Testis (tissue), 3 donors: ENCODE data around the gene GRIP1. TPM values are rescaled to one million over a fixed set of nuclear protein-coding genes. Genes with fewer than 3 reads are reported as not detected.

Experiments
- DNase-seq: peaks from one replicate; pipeline ENCODE4 v3.0.0-alpha.2; 2019
- H3K27ac ChIP-seq, 2 donors: fragments of 200-600 bp; sonication (generic); one replicate each; pipeline ENCODE4 v1.5.1; 2019
- H3K27me3 ChIP-seq: fragments of 200-600 bp; sonication (generic); one replicate; pipeline ENCODE4 v1.5.1; 2019
- H3K36me3 ChIP-seq: fragments of 200-600 bp; sonication (generic); one replicate; pipeline ENCODE4 v1.5.1; 2017; ENCODE audit warnings: low read depth; ENCODE audit errors: missing control alignments
- H3K4me1 ChIP-seq: fragments of 200-600 bp; sonication (generic); one replicate; pipeline ENCODE4 v1.5.1; 2019
- H3K4me3 ChIP-seq, 2 donors: fragments of 200-600 bp; sonication (generic); one replicate each; pipeline ENCODE4 v1.5.1; 2017 to 2019
- H3K9me3 ChIP-seq: fragments of 200-600 bp; sonication (generic); one replicate; pipeline ENCODE4 v1.5.1; 2017
- CTCF ChIP-seq, 3 experiments: fragments of 450-650 bp in 2 of 3; fragments of 200-600 bp in 1 of 3; sonication (generic) in 1 of 3; IDR thresholded peaks; one replicate each; pipeline ENCODE4 v1.5.1; 2016 to 2019; ENCODE audit warnings: antibody characterized with exemption in 3 of 3, mild to moderate bottlenecking in 2 of 3, moderate library complexity in 1 of 3
- POLR2A ChIP-seq: fragments of 450-650 bp; IDR thresholded peaks from one replicate; pipeline ENCODE4 v1.6.1; 2017; ENCODE audit warnings: antibody characterized with exemption, mild to moderate bottlenecking, moderate library complexity
- WGBS, 2 donors: methylation state at CpG; one replicate each; pipeline ENCODE4 v1.1.5; 2018; 5-methylcytosine and 5-hydroxymethylcytosine counted together
- intact Hi-C: fragments of 100-400 bp; cut with DNase I; formaldehyde crosslinking; loops from one replicate; pipeline ENCODE4 v1.15.1; 2023; ENCODE audit warnings: low total_unique reads
- polyA plus RNA-seq: library from polyadenylated mRNA; stranded (reverse); fragments of 350-450 nt; fragmentation: Illumina TruSeq; extraction: RNeasy Lipid Tissue Mini Kit (QIAGEN cat#74804); gene quantifications from one replicate; pipeline ENCODE4 v1.2.3, GENCODE V29; 2014; ENCODE audit warnings: low read depth, low replicate concordance; ENCODE audit not compliant: insufficient read depth
- total RNA-seq, 2 donors: library from RNA; depleted of rRNA; stranded (reverse); fragments of >200 nt; gene quantifications; one replicate each; pipeline ENCODE4 v1.2.3, GENCODE V29; 2016

Gene GRIP1
- total and polyA plus RNA-seq, 3 donors from 2014 or later = 12.0 to 14.0 (median 12.9) TPM

- Histone ChIP-seq H3K27ac (no peak overlapping the region), H3K4me3 (no peak overlapping the region), H3K4me1 (no peaks in the 10 kb centered on the region), H3K9me3 (no peaks in the 10 kb centered on the region), H3K27me3 (no peaks in the 10 kb centered on the region), H3K36me3 (no peaks in the 10 kb centered on the region)
- intact Hi-C loops = no loop called here
- no peak for TF ChIP-seq POLR2A
- no peak for TF ChIP-seq CTCF (IDR thresholded peaks at IDR 0.05)
- DNase-seq = no peak
- 49 to 53% methylated on average over 2 of the region's 2 CpGs for WGBS, 2 donors
These were observed 222.3 kb downstream of the GRIP1 start for GRCh38 chr12:66456612-66457011.

GRCh38 chr12:66453844-66454243 is 225.0 kb downstream of the GRIP1 start:
- no peaks in the 10 kb centered on the region for H3K4me1 ChIP-seq
- H3K27ac ChIP-seq = no peak overlapping the region
- no peak for TF ChIP-seq CTCF (IDR thresholded peaks at IDR 0.05)
- TF ChIP-seq POLR2A = no peak
- H3K27me3 ChIP-seq = no peaks in the 10 kb centered on the region
- H3K9me3 ChIP-seq = no peaks in the 10 kb centered on the region
- no peaks in the 10 kb centered on the region for H3K36me3 ChIP-seq
- intact Hi-C loops = no loop called here
- DNase-seq = no peak
- H3K4me3 ChIP-seq = no peak overlapping the region

GRCh38 chr12:66453120-66453519 is 225.8 kb downstream of the GRIP1 start:
- WGBS, 2 donors = 82 to 95% methylated on average over 4 of the region's 4 CpGs
- no peak for DNase-seq

GRCh38 chr12:66449531-66449930 is 229.3 kb downstream of the GRIP1 start:
- intact Hi-C loops = no loop called here
- no peak for TF ChIP-seq CTCF (IDR thresholded peaks at IDR 0.05)
- TF ChIP-seq POLR2A = no peak
- Histone ChIP-seq H3K4me1 (no peaks in the 10 kb centered on the region), H3K4me3 (no peak overlapping the region), H3K27me3 (no peaks in the 10 kb centered on the region), H3K36me3 (no peaks in the 10 kb centered on the region), H3K27ac (no peak overlapping the region), H3K9me3 (no peaks in the 10 kb centered on the region)
- 89 to 91% methylated on average over 3 of the region's 3 CpGs for WGBS, 2 donors
- no peak for DNase-seq

More at GRCh38 chr12:66453120-66453519, 225.8 kb downstream of the GRIP1 start:
- intact Hi-C loops = no loop called here
- Histone ChIP-seq H3K4me3 (no peak overlapping the region), H3K36me3 (no peaks in the 10 kb centered on the region), H3K9me3 (no peaks in the 10 kb centered on the region), H3K27ac (no peak overlapping the region), H3K4me1 (no peaks in the 10 kb centered on the region), H3K27me3 (no peaks in the 10 kb centered on the region)
- TF ChIP-seq POLR2A (no peak), CTCF (IDR thresholded peaks at IDR 0.05) (no peak)

GRCh38 chr12:66447643-66448042 is 231.2 kb downstream of the GRIP1 start:
- intact Hi-C loops = no loop called here
- DNase-seq = no peak
- Histone ChIP-seq H3K9me3 (no peaks in the 10 kb centered on the region), H3K36me3 (no peaks in the 10 kb centered on the region), H3K27me3 (no peaks in the 10 kb centered on the region), H3K4me1 (no peaks in the 10 kb centered on the region), H3K27ac (no peak overlapping the region), H3K4me3 (no peak overlapping the region)
- WGBS, 2 donors = 68 to 81% methylated on average over 4 of the region's 4 CpGs
- TF ChIP-seq CTCF (IDR thresholded peaks at IDR 0.05) = no peak
- no peak for TF ChIP-seq POLR2A
